ENCODE measurements around the gene NOTCH1.

DNA sequence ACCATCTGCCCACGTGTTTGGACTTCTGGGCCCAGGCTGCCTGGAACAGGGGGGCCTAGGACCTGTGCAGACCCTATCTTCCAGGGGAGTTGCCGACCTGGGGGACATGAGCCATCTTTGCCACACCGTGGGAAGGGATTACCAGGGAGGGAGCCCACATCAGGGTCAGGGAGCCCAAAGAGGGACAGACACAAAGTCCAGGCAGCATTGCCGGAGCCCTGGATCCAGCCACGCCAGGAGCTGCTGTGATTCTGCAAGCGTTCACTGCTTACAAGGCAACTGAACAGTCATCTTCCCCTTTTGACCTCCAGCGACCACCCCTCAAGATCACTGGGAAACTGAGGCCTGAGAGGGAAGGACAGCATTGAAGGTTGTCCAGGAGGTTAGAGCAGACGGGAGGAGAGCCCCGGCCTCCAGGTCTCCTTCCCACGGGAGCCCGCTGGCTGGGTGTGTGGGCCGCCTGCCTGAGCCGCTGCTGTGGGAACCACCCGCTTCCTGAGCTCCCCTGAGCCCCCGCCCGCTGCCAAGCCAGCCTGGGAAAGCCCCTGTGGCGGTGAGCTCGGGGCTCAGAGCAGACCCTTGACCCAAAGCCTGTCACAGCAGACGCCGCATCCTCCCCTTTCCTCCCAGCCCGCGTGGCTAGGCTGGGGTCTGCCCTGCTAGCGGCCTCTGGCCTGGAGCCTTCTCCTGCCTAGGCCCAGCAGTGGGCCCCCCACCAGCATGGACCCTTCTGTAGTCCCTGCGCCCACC lies 17.1 kb upstream of the NOTCH1 start:
- TF ChIP-seq, protein P1, sequence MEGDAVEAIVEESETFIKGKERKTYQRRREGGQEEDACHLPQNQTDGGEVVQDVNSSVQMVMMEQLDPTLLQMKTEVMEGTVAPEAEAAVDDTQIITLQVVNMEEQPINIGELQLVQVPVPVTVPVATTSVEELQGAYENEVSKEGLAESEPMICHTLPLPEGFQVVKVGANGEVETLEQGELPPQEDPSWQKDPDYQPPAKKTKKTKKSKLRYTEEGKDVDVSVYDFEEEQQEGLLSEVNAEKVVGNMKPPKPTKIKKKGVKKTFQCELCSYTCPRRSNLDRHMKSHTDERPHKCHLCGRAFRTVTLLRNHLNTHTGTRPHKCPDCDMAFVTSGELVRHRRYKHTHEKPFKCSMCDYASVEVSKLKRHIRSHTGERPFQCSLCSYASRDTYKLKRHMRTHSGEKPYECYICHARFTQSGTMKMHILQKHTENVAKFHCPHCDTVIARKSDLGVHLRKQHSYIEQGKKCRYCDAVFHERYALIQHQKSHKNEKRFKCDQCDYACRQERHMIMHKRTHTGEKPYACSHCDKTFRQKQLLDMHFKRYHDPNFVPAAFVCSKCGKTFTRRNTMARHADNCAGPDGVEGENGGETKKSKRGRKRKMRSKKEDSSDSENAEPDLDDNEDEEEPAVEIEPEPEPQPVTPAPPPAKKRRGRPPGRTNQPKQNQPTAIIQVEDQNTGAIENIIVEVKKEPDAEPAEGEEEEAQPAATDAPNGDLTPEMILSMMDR (conservative IDR thresholded peaks at IDR 0.05; ENCODE audit: low read length) = no peak
- no peak for TF ChIP-seq EZH2phosphoT487 (IDR thresholded peaks at IDR 0.05; ENCODE audit: borderline replicate concordance, low read depth, low read length)
